Cardiac muscle cell (in vitro differentiated cells and primary cell): ENCODE results near the gene PDE7B. TPM values are rescaled to one million over a fixed set of nuclear protein-coding genes. Genes with fewer than 3 reads are reported as not detected.

Experiments
- DNase-seq, 2 donors: peaks; one replicate each; pipeline versions ENCODE4 v3.0.0 to v3.0.0-alpha.2; 2010 to 2017; ENCODE audit warnings: low read depth in 1 of 2, low spot score in 1 of 2
- H3K27ac ChIP-seq: fragments of 200-600 bp; sonication (generic); 2 replicates; pipeline ENCODE4 v1.5.1; 2016
- H3K27me3 ChIP-seq: fragments of 200-600 bp; sonication (generic); 2 replicates; pipeline ENCODE4 v1.6.0; 2016; ENCODE audit warnings: control low read depth
- H3K36me3 ChIP-seq: fragments of 200-600 bp; sonication (generic); 2 replicates; pipeline ENCODE4 v1.5.1; 2016; ENCODE audit warnings: control low read depth
- H3K4me1 ChIP-seq: fragments of 200-600 bp; sonication (generic); 2 replicates; pipeline ENCODE4 v1.8.1; 2017; ENCODE audit warnings: low read depth, mild to moderate bottlenecking, mixed run types
- H3K4me3 ChIP-seq: fragments of 200-600 bp; sonication (generic); 2 replicates; pipeline ENCODE4 v1.5.1; 2016; ENCODE audit warnings: mild to moderate bottlenecking
- H3K9me3 ChIP-seq: fragments of 200-600 bp; sonication (generic); 2 replicates; pipeline ENCODE4 v1.5.1; 2017; ENCODE audit warnings: low read depth, mild to moderate bottlenecking, control low read depth
- CTCF ChIP-seq: IDR thresholded peaks from 2 replicates; pipeline ENCODE4 v1.5.1; 2012; ENCODE audit warnings: low read depth, mild to moderate bottlenecking, low read length
- polyA plus RNA-seq: library from polyadenylated mRNA; unstranded; fragments of >200 nt; fragmentation: Nextera tagmentation; extraction: Ambion mirVana; gene quantifications from 2 replicates; pipeline ENCODE4 v1.2.1, GENCODE V29; 2016
- total RNA-seq: library from RNA; depleted of rRNA; stranded (reverse); fragments of >200 nt; gene quantifications from 2 replicates; pipeline ENCODE4 v1.2.3, GENCODE V29; 2016

PDE7B gene
- total and polyA plus RNA-seq, 2 experiments from 2014 or later: 0.04 to 0.60 TPM

- Histone ChIP-seq H3K4me3 (no peak overlapping the region), H3K4me1 (no peaks in the 10 kb centered on the region), H3K27me3 (no peaks in the 10 kb centered on the region), H3K36me3 (no peaks in the 10 kb centered on the region), H3K27ac (no peak overlapping the region), H3K9me3 (no peaks in the 10 kb centered on the region)
- no peak for TF ChIP-seq CTCF
- DNase-seq: peak in 1 of 2 donors; percentile 40
Observed at GRCh38 chr6:135852746-135853145, 1.2 kb downstream of the PDE7B start.

GRCh38 chr6:135853227-135853626 is 1.7 kb downstream of the PDE7B start:
- no peaks in the 10 kb centered on the region for H3K36me3 ChIP-seq
- no peaks in the 10 kb centered on the region for H3K27me3 ChIP-seq
- no peaks in the 10 kb centered on the region for H3K9me3 ChIP-seq
- H3K27ac ChIP-seq: no peak overlapping the region
- TF ChIP-seq CTCF: peak; percentile 20
- H3K4me3 ChIP-seq: no peak overlapping the region
- H3K4me1 ChIP-seq: no peaks in the 10 kb centered on the region
- peak in 1 of 2 donors; percentile 81 for DNase-seq

GRCh38 chr6:135853986-135854385 is 2.5 kb downstream of the PDE7B start:
- no peaks in the 10 kb centered on the region for H3K36me3 ChIP-seq
- H3K4me1 ChIP-seq: no peaks in the 10 kb centered on the region
- no peaks in the 10 kb centered on the region for H3K27me3 ChIP-seq
- no peaks in the 10 kb centered on the region for H3K9me3 ChIP-seq
- peak in 1 of 2 donors; percentile 67 for DNase-seq
- H3K27ac ChIP-seq: no peak overlapping the region
- TF ChIP-seq CTCF: no peak
- no peak overlapping the region for H3K4me3 ChIP-seq

GRCh38 chr6:135854799-135855198 is 3.3 kb downstream of the PDE7B start:
- no peaks in the 10 kb centered on the region for H3K4me1 ChIP-seq
- no peak overlapping the region for H3K27ac ChIP-seq
- no peak for TF ChIP-seq CTCF
- no peaks in the 10 kb centered on the region for H3K27me3 ChIP-seq
- H3K36me3 ChIP-seq: no peaks in the 10 kb centered on the region
- H3K9me3 ChIP-seq: no peaks in the 10 kb centered on the region
- no peak for DNase-seq
- no peak overlapping the region for H3K4me3 ChIP-seq

GRCh38 chr6:135858931-135859330 is 7.4 kb downstream of the PDE7B start:
- Histone ChIP-seq H3K4me1 (no peaks in the 10 kb centered on the region), H3K27ac (no peak overlapping the region), H3K9me3 (no peaks in the 10 kb centered on the region), H3K4me3 (no peak overlapping the region), H3K36me3 (no peaks in the 10 kb centered on the region), H3K27me3 (no peaks in the 10 kb centered on the region)
- no peak for TF ChIP-seq CTCF
- DNase-seq: no peak

- no peak overlapping the region for H3K27ac ChIP-seq
- no peak for TF ChIP-seq CTCF
- H3K4me3 ChIP-seq: no peak overlapping the region
- no peaks in the 10 kb centered on the region for H3K27me3 ChIP-seq
- no peaks in the 10 kb centered on the region for H3K4me1 ChIP-seq
- no peaks in the 10 kb centered on the region for H3K36me3 ChIP-seq
- DNase-seq: no peak
- H3K9me3 ChIP-seq: no peaks in the 10 kb centered on the region
Observed at GRCh38 chr6:135860361-135860760, 8.9 kb downstream of the PDE7B start.
